NK-92 treated with Interleukin-12 subunit alpha and Interleukin-12 subunit beta, amount 100 ng/mL, for 24 hours (cell line): ENCODE results near the gene ETFDH.
"Not testable (repeated sequence)": the region's sequence is repeated elsewhere in the genome, so short reads cannot be mapped to it uniquely, and the experiment has no call there.

ENCODE experiments used
- DNase-seq: peaks from one replicate; lab custom pipeline; 2025; lab: John Stamatoyannopoulos, UW

The ETFDH gene

DNA sequence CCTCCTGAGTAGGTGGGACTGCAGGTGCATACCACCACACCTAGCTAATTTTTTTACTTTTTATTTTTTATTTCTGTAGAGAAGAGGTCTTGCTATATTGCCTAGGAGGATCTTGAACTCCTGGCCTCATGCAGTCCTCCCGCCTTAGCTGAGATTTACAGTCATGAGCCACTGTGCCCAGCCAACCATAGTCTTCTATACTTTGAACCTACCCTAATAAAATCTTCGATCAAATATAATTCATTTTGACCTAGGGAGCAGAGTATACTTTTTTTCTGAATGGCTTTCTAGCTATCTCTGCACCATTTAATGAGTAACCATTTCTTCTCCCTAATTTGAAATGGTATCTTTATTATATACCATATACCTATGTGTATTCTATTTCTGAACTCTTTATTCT is 6.7 kb downstream of the ETFDH start:
- no peak for DNase-seq

DNA sequence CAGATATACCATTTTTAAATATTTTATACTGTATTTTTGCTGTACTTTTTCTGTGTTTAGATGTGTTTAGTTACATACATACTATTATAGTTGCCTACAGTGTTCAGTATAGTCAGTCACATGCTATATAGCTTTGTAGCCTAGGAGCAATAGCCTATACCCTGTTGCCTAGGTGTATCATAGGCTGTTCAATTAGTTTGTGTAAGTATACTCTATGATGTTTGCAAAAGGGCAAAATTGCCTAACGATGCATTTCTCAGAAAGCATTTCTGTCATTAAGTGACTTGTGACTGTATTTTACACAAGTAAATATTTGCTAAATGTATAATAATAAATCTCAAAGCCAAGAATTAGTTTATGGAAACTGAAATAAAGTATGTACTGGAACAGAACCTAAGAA is 9.5 kb downstream of the ETFDH start:
- DNase-seq: no peak

DNA sequence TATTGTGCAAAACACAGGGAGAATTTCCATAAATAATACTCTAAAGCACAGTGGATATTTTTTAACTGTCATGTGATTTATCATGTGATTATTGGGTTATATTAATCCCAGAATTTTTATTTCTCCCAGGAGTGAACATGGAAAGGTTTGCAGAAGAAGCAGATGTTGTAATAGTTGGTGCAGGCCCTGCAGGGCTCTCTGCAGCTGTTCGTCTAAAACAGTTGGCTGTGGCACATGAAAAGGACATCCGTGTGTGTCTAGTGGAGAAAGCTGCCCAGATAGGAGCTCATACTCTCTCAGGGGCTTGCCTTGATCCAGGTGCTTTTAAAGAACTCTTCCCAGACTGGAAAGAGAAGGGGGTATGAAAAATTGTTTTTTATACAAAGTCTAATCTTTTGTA is 10.0 kb downstream of the ETFDH start:
- no peak for DNase-seq

DNA sequence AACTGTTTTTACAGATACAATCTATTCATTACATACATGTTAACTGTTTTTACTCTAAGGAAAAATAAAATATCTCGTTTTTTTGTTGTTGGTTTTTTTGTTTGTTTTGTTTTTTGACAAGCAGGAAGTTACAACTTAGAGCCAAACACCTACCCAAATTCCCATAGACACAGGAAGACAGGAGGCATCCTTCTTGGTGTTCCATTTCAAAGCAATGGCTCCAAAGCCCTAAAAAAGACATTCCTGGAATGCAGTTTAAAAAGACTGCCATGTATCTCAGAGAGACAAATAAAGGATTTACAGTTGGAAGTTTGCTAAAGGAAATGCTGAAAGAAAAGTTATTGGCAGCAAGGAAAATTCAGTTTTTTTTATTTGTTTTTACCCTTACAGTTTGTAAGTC is 16.7 kb downstream of the ETFDH start:
- DNase-seq: no peak

DNA sequence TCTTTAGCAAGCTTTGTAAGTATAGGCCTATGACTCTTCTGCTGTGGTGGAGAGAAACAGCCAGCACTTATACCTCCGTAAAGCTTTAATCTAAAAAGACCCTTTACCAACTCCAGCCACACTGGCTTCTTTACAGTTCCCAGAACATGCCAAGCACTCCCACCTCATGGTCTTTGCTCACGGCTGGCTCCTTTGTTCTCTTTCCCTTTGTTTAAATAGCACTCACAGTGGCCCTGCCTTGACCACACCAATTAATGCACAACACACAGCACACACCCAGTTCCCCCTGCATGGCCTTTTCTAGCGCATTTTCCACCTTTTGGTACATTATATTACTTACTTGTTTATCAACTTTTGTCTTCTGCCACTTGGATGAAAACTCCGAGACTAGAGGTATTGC is 32.2 kb downstream of the ETFDH start:
- DNase-seq: no peak

DNA sequence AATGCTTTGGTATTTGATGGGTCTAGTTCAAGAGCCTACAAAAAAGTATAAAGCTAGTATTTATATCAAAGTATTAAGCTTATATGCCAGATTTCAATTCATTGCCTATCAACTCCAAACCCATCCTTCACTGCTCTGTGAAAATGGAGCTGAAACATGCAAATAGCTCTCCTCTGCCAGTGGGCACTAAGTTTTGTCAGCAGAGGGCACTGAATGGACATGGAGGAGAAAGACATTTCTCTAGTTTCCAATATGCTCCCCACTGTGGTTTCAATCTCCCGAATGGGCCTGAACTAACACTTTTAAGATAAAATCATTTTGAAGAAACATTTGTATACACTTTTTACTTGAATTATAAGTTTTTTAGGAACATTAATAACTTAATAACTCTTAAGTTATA is 38.7 kb downstream of the ETFDH start:
- no peak for DNase-seq

DNA sequence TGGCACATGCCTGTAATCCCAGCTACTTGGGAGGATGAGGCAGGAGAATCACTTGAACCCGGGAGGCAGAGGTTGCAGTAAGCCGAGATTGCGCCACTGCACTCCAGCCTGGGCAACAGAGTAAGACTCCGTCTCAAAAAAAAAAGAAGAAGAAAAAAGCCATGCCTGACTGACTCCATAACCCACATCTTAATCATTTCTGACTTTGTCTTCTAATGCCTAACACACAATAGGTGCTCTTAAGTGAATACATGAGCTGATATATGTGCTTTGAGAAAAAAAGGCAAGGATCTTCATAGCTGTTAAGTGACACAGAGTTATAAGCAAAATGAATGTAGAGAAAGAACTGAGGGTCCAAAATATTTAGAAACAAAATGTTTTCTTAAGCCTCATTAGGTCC is 40.5 kb downstream of the ETFDH start:
- DNase-seq: not testable (repeated sequence)

DNA sequence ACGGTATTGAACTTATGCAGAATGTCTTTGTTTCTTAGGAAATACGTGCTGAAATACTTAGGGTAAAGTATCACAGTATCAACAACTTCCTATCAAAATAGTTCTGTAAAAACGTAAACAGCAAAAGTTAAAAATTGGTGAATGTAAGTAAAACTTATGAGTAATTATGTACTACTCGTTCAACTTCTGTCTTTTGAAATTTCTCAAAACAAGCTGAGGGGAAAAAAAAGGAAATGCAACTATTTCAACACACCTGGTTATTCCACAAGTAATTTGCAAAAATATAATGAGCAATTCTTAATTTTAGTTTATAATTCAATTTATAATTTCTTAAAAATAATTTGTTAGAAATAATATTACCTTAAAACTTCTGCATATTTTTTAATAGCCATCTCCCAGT is 42.8 kb downstream of the ETFDH start:
- no peak for DNase-seq

DNA sequence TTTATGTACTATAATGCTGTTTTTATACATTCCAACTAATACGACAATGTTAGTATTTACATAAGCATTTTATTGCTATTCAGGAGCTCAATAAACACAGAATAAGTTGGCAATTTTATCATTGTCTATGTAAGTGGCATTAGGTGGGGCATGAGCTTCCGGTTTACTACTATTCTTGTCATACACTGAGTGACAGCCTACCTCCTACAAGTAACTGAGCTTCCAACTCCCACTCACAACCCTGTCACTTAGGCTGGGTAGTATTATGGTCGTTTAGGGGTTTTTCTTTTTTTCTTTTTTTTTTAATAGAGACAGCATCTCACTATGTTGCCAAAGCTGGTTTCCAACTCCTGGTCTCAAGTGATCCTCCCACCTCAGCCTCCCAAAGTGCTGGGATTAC is 43.7 kb downstream of the ETFDH start:
- DNase-seq: no peak

DNA sequence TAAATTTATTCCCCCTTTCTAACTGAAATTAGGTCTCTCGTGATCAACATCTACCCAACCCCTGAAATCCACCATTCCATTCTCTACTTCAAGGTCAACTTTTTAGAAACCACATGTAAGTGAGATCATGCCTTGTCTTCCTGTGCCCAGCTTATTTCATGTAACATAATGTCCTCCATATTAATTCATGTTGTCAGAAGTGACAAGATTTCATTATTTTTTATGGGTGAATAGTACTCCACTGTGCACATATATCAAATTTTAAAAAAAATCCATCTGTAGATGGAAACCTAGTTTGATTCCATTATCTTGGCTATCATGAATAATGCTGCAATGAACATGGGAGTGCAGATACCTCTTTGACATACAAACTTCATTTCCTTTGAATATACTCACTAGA is 49.6 kb downstream of the ETFDH start:
- DNase-seq: no peak

DNA sequence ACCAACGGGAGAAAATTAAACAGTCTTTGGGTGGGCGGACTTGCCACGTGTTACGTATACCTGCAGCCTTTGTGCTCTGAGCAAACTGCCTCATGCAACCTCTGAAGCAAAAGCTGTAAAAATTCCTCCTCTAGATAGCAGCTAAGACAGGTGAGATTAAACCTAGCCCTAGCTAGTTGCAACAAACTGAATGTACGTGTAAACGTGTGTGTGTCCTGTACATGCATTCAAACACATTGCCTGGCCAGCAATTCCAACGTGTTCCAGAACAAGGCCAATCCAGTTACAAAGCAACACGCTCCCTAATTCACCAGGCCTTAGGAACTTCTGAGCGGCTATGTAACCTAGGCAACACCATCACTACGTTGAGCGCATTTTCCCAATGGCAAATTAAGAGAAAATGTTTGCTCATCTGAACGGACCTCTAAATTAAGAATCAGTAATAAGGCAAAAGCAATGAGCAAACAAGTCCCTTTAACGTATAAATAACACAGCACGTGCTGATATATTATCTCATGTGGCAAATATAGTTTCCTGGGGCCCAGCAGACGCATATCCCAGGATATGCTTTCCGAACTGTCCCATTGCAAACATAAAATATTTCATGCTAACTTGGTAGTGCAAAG is 50.3 kb downstream of the ETFDH start:
- DNase-seq: no peak

DNA sequence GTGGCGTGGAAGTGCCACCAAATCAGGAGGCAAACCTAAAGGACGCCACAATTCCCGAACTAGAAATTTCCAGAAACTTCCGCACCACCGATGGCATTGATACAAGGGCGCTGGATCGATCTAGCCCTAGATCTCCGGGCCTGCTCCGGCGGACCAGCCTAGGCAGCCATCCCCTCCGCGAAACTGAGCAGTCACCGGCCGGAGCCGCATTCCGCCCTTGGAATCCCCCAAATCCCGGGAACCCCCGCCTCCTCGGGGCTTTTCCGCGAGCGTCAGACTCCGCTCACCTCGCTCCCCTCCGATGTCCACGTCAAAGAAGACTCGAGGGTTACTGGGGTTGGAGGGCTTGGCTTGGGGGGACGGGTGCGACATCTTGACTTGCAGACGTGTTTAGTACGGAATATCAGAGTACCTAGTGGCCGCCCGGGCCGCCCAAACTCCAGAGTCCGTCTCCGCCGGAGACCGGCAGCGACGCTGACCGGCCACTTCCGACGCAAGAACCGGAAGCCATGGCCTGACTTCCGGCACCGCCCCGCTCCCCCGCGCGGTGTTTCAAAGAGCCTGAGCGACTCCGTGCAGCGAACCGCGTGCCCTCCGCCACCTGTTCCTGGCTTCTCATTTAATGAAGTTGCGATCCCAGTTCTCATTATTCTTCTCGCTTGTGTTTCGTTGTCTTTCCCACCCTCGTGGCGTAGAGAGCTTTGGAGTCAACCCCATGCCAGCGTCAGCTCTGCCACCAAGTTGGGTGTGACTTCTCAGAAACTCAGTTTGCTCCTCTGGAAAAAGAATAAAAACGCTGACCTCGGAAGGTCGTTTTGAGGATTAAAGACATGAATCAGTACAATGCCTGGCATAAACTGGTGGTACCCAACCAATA is 51.1 kb downstream of the ETFDH start, which contains the start of gene PPID:
PPID (minus strand) TSS at position 480 of the 877 bp plus-strand sequence; CDS start at position 372, 108 bp downstream.
- DNase-seq: peak; percentile 7

DNA sequence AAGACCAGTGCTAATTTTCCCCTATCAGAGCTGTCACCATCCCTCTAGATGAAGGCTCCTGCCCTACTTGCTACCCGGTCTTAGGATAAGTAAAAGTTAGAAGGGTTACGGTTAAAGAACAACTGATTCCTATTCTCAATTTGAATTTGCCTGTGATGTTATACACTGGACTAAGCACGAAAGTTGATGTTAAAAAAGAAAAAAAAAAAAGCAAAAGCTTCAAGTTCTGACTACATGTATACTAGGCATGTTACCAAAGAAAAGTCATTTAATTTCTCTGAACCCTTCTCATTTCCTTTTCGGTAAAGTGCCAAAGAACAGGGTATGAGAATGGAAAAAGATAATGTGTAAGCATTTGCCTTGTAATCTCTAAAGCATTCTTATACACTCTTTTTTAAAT is 52.5 kb downstream of the ETFDH start:
- DNase-seq: no peak

DNA sequence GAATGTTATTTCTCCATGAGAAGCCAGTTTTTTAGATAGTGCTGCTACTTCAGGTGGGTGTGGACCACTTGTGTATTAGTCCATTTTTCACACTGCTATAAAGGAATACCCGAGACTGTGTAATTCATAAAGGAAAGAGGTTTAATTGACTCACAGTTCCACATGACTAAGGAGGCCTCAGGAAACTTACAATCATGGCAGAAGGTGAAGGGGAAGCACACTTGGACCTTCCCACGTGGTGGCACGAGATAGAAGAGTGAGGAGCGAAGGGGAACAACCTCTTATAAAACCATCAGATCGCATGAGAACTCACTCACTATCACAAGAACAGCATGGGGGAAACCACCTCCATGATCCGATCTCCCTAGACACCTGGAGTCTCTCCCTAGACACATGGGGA is 54.5 kb downstream of the ETFDH start:
- DNase-seq: no peak

DNA sequence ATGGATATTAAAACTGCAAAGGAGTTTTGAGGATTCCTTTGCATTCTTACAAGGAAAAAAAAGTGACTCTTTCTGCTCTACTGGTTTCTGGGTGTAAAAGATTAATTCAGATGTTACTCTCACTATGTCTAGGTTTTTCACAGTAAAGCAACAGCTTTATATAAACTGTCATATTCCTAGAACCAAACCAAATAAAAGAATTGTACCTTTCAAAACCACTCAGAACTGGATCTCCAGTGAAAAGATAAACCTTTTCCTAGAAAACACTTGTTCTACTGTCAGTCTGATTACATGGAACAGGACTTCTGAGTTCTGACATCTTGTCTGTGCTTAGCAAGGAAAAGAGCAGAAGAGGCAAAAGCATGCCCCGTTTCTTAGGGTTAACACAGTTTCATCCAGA is 56.1 kb downstream of the ETFDH start:
- DNase-seq: no peak

DNA sequence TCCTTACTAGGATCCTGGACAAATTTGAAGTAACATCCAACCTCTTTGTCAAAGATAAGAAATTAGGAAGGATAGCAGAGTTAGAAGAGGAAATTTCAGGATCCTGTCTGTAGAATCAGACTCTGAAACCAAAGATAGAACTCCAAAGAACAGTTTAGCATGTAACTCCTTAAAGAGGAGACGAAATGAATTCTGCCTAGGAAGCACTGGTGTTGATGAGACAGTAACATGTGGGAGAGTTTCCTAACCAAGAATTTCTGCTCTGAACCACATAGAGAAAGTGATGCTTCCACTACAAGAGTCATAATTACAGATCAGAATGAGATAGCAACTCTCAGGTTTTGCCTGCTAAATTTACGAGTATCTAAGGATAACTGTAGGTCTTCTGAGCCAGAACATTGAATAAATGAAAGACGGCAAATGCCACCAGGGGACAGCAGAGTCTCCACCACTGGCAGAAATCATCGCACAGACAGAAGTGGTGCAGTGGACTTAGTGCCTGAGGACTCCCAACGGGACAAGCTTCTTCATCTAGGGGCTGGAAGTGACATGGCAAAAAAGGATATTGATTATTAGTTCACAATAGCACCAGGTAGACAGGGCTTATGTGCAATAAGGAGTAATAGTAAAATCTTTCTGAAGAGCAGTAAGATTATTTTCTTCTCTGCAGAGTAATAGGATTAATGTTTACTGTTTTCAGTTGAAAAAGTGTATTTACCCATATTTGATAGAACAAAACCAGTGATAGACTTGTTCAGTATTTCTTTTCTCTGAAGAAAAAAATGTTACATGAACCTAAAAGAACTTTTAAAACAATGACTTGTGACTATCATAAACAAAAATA is 57.8 kb downstream of the ETFDH start:
- no peak for DNase-seq

DNA sequence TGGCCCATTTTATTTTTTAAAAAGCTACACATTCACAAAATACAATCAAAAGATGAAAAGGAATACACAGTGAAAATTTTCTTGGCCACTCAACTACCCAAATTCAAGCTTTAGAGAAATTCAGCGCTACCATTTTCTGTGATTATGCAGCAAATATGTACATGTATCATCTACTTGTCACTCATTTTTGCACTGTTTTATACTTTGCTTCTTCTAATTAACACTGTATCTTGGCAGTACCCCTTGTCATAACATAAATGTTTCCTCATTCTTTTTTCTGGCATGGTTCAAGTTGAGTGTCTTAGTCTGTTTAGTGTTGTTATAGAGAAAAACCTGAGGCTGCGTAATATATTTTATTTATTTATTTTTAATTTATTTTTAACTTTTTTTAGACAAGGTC is 66.8 kb downstream of the ETFDH start:
- no peak for DNase-seq

DNA sequence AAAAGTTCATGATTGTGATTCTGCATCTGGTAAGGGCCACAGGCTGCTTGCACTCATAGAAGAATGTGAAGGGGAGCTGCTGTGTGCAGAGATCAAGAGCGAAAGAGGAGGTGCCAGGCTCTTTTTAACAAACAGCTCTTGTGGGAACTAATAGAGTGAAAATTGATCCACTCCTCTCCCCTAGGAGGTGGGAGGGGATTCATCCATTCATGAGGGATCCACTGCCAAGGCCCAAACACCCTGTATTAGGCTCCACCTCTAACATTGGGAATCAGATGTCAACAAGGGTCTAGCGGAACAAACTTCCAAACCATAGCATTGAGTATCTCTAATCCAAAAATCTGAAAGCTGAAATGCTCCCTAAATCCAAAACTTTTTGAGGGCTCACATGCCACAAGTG is 67.5 kb downstream of the ETFDH start:
- no peak for DNase-seq

DNA sequence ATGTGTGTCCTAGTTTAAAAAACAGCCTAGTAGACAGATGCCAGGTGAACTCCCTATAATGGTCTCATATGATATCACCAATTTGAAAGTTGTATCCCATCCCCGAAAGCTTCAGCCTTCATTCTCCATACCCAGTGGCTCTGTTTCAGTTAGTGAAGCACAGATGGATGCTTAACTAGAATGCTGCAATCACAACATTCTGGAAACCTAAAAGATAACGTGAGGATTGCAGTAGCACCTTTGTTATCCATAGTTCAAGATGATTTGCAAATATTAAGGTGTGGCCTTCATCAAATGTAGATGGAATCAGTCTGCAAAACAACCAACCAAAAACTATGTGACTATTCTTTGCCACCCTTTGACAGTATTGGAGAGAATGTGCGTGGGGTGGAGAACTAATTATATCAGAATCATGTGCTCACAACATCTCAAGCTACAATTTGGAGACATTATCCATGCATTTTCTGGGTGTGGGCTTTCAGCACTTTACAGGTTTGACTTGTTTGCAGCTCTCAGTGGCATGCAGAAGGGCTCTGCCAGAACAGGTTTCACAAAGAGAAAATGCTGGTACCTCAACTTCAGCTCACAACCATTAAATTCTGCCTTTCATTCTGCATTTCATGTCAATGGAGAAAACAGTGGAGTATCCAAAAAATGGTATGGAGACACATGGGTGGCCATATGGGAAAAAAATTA is 69.4 kb downstream of the ETFDH start:
- DNase-seq: no peak

DNA sequence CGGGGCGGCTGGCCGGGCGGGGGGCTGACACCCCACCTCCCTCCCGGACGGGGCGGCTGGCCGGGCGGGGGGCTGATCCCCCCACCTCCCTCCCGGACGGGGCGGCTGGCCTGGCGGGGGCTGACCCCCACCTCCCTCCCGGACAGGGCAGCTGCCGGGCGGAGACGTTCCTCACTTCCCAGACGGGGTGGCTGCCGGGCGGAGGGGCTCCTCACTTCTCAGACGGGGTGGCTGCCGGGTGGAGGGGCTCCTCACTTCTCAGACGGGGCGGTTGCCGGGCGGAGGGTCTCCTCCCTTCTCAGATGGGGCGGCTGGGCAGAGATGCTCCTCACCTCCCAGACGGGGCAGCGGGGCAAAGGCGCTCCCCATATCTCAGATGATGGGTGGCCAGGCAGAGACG is 74.4 kb downstream of the ETFDH start:
- not testable (repeated sequence) for DNase-seq

DNA sequence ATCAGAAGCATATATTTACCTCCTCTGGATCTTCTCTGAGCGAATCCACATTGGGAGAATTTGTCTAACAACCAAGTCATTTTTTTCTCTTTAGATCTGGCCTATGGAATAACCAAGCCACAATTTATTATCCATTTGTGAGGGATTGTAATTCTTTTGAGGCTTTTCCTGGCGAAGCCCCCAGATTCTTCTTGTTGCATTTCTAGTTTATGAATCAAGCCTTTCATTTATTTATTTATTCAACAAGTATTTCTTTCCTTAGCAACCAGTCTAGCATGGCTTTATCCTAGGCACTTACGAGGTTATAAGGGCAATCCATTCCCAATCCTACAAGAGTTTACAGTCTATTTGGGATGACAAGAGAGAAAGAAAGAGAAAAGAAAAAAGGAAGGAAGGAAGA is 78.3 kb downstream of the ETFDH start:
- DNase-seq: no peak
